EL (cell line): ENCODE results near the gene CD300C.
"Not testable (repeated sequence)": the region's sequence is repeated elsewhere in the genome, so short reads cannot be mapped to it uniquely, and the experiment has no call there.

Source experiments
- DNase-seq: peaks from one replicate; pipeline ENCODE4 v3.0.0-alpha.2; 2016

Gene CD300C

GRCh38 chr17:74558882-74559519 is 13.1 kb upstream of the CD300C start:
- DNase-seq = no peak

GRCh38 chr17:74558402-74558801 is 12.5 kb upstream of the CD300C start:
- DNase-seq = not testable (repeated sequence)

GRCh38 chr17:74555427-74555940 is 9.6 kb upstream of the CD300C start:
- no peak for DNase-seq

DNA sequence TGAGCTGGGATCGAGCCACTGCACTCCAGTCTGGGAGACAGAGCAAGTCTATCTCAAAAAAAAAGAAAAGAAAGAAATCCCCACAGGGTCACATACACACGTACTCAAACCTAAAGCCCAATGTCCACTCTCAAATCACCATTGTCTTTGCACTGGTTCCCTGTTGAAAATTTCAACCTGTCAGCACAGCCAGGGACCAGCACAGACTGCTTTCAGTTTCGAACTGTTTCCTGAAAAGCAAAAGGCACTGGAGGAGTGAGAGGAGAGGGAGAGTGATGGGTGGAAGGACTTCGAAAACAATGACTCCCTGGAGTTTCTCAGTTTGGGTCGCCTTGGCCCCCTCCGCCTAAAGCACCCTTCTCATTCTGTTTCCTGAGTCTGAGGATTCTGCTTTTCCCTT is 9.0 kb upstream of the CD300C start:
- no peak for DNase-seq

GRCh38 chr17:74552037-74552436 is 6.1 kb upstream of the CD300C start:
- peak; percentile 6 for DNase-seq

DNA sequence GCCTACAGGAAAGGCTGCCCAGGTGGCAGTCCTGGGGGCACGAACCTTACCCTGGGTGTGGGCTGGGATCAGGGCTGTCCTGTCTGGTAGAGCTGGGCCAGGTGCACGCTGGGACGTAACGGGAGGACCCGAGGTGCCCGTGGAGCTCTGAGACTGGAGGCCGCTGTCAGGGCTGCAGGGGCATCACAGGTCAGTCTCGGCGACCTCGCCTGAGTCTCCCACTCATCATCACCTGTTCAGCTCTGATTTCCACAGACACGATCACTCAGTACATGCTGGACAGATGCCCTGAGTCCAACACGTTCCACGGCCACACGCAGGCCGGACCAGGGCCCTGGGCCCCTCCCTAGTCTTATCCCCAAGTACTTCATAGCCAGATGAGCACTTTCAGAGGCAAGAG is 4.7 kb upstream of the CD300C start:
- no peak for DNase-seq

DNA sequence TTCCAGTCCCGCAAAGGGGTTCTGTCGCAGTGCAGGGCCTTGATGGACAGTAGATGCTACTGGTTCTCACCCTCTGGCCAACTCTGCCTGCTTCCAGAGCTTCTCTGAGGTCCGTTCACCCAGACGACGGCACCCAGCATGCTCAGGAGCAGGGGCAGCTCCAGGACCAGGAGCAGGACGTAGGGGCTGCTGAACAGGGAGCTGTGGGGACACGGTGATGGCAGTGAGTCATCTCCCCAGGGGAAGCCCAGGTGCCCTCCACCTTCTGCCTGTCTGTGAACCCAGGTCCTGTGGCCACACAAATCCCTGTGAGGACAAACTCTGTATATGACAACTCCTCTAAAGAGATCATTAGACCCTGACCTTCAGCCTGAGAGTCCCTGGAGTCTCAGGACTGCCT is 3.4 kb upstream of the CD300C start:
- no peak for DNase-seq

GRCh38 chr17:74547736-74548135 is 1.8 kb upstream of the CD300C start:
- DNase-seq = no peak

DNA sequence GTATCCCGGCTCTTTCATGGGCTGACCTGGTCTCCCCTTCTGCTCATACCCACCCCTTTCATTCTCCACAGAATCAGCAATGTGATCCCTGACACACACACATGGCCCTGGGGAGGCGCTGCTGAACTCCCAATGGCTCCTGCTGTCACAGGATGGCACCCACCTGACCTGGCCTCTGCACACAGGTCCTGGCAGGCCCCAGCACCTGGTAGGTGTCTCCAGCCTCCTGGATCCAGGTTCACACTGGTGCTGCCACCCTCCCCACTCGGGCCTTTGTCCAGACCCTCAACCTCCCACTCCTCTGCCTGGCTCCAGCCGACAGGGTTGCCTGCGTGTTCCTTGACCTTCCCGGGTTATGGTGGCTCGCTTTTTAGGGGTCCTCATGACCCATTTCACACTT is 1.3 kb upstream of the CD300C start:
- DNase-seq = no peak

DNA sequence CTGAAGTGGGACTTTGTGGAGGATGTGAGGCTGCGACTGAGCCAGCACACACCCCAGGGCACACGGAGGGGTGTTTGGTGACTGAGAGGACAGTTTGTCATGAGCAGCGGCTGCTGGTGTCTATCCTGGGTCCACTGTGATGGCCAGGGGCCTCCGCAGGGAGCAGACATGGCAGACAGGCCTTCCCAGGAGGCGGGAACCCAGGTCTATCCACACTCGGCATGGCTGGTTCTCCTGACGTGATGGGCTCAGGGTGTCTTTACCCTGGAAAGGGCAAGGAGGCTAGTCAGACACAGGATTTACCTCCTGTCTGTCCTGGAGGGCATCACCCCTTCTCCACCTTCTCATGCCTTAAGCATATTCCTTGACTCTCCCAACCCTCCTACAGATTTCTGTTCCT is 671 bp upstream of the CD300C start:
- DNase-seq = no peak

GRCh38 chr17:74544991-74545842 is 698 bp downstream of the CD300C start:
- DNase-seq = no peak

GRCh38 chr17:74543891-74544760 is 1.8 kb downstream of the CD300C start:
- DNase-seq = no peak

DNA sequence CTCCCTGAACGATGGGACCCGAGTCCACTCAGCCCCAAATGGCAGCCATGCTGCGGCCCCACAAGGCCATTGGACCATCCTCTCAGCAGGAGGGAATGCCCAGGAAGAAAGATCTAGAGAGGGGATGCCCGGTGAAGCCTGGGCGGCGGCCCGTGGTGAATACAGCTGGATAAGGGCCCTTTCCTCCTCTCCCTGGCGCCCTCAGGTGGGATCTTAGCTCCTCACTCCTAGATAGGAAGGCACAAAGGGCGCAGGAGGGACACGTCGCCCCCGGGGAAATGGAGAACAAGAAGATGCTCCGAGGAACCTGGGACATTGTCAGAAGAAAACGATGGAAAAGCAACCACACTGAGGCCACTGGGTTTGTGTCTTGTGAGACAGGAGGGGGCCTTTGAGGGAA is 2.5 kb downstream of the CD300C start:
- DNase-seq = no peak

DNA sequence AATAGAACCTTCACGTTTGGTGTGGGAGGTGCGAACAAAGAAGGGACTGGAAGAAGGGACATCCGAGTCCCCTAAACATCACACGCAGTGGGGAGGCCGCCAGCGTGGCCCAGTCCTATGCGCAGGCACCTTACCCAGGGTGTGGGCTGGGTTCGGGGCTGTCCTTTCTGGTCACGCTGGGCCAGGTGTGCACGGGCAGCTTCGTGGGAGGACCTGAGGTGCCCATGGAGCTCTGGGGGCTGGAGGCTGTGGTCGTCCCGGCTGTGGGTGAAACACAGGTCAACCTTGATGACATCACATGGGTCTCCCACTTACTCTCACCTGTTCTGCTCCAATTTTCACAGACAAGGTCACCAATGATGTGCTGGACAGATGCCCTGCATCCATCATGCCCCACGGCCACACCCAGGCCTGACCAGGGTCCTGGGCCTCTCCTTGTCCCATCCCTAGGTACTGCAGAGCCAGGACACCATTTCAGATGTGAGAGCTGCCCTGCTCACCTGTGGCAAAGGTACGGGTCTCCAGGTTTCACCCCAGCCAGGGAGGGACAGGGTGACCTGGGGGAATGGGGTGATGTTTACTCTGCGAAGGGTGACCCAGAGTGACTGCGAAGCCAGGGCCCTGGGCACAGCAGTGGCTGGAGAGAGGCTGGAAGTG is 3.1 kb downstream of the CD300C start:
- no peak for DNase-seq

DNA sequence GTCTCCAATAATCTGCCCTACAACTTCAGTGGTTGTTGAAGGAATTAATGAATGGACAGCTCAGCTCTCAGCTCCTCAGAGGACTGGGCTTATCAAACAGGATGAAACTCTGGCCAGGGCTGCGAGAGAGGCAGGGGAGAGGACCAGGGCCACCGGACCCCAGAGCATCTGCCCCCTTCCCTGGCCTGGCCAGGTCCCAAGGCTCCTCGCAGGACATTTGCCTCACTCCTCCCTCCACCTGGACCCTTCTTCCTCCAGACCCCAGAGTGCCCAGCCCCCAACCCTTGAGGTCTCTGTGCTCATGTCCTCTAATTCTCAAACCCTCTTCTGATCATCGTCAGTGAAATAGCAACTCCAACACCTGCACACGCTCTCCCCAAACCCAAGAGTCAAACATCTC is 3.7 kb downstream of the CD300C start:
- no peak for DNase-seq

DNA sequence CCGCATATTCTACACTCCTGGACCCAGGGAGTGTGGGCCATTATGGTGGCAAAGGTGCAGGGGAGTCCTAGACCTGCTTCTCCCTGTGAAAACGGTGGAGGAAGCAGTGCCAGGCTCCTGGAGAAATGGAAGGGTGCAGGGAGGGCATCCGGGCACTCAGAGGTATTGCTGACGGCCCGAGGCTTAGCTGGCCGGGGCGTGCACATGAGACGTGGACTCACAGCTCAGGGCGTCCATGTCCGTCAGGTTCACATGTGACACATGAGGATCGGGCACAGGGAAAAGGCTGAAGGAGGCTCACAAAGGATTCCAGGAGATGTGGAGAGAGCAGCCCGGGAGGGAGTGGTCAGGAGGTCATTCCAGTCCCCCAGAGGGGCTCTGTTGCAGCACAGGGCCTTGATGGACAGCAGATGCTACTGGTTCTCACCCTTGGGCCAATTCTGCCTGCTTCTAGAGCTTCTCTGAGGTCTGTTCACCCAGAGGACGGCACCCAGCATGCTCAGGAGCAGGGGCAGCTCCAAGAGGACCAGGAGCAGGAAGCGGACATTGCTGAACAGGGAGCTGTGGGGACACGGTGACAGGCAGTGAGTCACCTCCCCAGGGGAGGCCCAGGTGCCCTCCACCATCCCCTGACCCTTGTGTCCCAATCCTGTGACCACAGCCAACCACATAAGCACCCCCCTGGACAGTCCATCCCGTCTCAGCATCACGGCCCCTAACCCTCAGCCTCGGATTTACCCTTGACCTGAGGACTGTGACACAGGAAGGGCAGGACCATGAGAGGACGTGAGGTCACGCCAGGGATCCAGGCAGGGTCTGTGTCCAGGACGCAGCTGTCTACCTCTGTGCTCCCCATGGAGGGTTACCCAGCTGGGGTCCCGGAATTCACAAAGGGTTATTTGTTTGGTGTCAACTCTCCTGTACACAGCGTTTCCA is 4.5 kb downstream of the CD300C start:
- no peak for DNase-seq

GRCh38 chr17:74539281-74539820 is 6.6 kb downstream of the CD300C start:
- DNase-seq = no peak

- no peak for DNase-seq
Measured at GRCh38 chr17:74536890-74537289, 9.0 kb downstream of the CD300C start.

DNA sequence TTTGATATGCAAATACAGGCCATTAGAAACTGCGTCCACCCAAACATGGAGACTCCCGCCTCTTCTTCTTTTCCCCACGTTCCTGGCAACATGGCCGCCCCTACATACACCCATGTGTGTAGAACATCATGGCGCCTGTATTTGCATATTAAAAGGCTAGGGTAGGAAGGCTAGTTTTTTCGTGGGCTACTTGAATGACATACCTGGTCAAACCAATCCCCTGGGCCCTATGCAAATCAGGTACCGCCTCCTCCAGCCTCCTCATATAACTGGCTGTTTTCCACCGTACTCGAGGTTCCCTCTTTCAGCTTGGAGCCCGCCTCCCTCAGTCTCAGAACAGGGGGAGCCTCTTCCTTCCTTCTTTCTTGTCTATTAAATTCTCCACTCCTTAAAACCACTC is 13.8 kb downstream of the CD300C start:
- DNase-seq = no peak

GRCh38 chr17:74531231-74531761 is 14.6 kb downstream of the CD300C start, which contains the start of gene CD300LB:
TSS of gene CD300LB (minus strand) at chr17:74531475. CDS start at chr17:74531350, 125 bp downstream.
- DNase-seq = no peak

DNA sequence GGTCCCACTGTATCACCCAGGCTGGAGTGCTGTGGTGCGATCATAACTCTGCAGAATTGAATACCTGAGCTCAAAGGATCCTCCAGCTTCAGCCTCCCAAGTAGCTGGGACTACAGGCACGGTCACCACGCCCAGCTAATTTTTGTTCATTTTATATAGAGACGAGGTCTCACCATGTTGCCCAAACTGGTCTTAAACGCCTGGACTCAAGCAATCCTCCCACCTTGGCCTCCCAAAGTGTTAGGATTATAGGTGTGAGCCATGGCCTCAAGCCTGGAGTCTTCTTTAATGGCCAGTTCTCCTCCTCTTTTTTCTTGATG is 15.1 kb downstream of the CD300C start:
- no peak for DNase-seq
